SU-DHL-6 (cell line): ENCODE measurements around the gene CHD2.
A peak's percentile ranks its signal among the peaks of the same experiment; 100 is the strongest.

Experiments
- H2AFZ ChIP-seq: fragments of 200-600 bp; sonication (generic); 2 replicates; pipeline ENCODE4 v1.6.1; 2014; ENCODE audit warnings: low read depth, mild to moderate bottlenecking, moderate library complexity, mixed read lengths, antibody characterized with exemption, low read length; ENCODE audit not compliant: severe bottlenecking
- H3F3A ChIP-seq: fragments of 200-600 bp; shearing (Covaris generic); 2 replicates; pipeline ENCODE4 v1.6.0; 2016; ENCODE audit warnings: antibody characterized with exemption, mild to moderate bottlenecking; ENCODE audit not compliant: insufficient read depth
- H3K27ac ChIP-seq: fragments of 200-600 bp; sonication (generic); 2 replicates; pipeline ENCODE4 v1.5.1; 2016; ENCODE audit warnings: low read depth, mild to moderate bottlenecking, low read length, moderate library complexity, mixed read lengths
- H3K27me3 ChIP-seq: fragments of 200-600 bp; sonication (generic), shearing (Covaris generic); 2 replicates; pipeline ENCODE4 v1.6.0; 2014; ENCODE audit warnings: mild to moderate bottlenecking, low read length
- H3K36me3 ChIP-seq: fragments of 200-600 bp; sonication (generic); 2 replicates; pipeline ENCODE4 v1.6.1; 2014; ENCODE audit warnings: mild to moderate bottlenecking, low read length, mixed read lengths
- H3K4me2 ChIP-seq: fragments of 300-600, 200-600 bp; shearing (Covaris generic), sonication (generic); 2 replicates; pipeline ENCODE4 v1.6.0; 2014; ENCODE audit warnings: low read length, low read depth, mild to moderate bottlenecking; ENCODE audit not compliant: poor library complexity, severe bottlenecking
- H3K4me3 ChIP-seq: fragments of 200-600 bp; sonication (generic); 2 replicates; pipeline ENCODE4 v1.5.1; 2014; ENCODE audit warnings: antibody characterized with exemption, low read length, mild to moderate bottlenecking, mixed read lengths; ENCODE audit not compliant: insufficient read depth, poor library complexity, severe bottlenecking
- H3K79me2 ChIP-seq: fragments of 200-600 bp; sonication (generic); 2 replicates; pipeline ENCODE4 v1.6.1; 2014; ENCODE audit warnings: mild to moderate bottlenecking, low read length, moderate library complexity; ENCODE audit not compliant: insufficient read depth
- H3K9ac ChIP-seq: fragments of 200-600 bp; sonication (generic); 2 replicates; pipeline ENCODE4 v1.7.0; 2014; ENCODE audit warnings: mild to moderate bottlenecking, low read length
- H3K9me2 ChIP-seq: fragments of 200-600 bp; sonication (generic); replicated peaks from 2 replicates; pipeline ENCODE4 v1.6.1; 2014; ENCODE audit warnings: low read length; ENCODE audit not compliant: insufficient read depth
- H3K9me3 ChIP-seq: fragments of 200-600 bp; sonication (generic); 2 replicates; pipeline ENCODE4 v1.6.1; 2014; ENCODE audit warnings: low read length, mixed read lengths; ENCODE audit not compliant: insufficient read depth
- H4K20me1 ChIP-seq: fragments of 200-600 bp; sonication (generic); 2 replicates; pipeline ENCODE4 v1.6.1; 2014; ENCODE audit warnings: low read depth, mild to moderate bottlenecking, antibody characterized with exemption, low read length, moderate library complexity, mixed read lengths
- CTCF ChIP-seq: fragments of 200-600 bp; sonication (generic); IDR thresholded peaks from one replicate; pipeline ENCODE4 v1.5.1; 2017; ENCODE audit warnings: antibody characterized with exemption, mild to moderate bottlenecking, low read length, moderate library complexity; ENCODE audit not compliant: insufficient read depth, poor library complexity, severe bottlenecking
- EZH2phosphoT487 ChIP-seq: fragments of 200-600 bp; sonication (generic), shearing (Covaris generic); conservative IDR thresholded peaks from 2 replicates; pipeline ENCODE4 v1.6.1; 2018; ENCODE audit warnings: mild to moderate bottlenecking, antibody characterized with exemption, low read length, moderate library complexity, mixed read lengths

Gene CHD2

DNA sequence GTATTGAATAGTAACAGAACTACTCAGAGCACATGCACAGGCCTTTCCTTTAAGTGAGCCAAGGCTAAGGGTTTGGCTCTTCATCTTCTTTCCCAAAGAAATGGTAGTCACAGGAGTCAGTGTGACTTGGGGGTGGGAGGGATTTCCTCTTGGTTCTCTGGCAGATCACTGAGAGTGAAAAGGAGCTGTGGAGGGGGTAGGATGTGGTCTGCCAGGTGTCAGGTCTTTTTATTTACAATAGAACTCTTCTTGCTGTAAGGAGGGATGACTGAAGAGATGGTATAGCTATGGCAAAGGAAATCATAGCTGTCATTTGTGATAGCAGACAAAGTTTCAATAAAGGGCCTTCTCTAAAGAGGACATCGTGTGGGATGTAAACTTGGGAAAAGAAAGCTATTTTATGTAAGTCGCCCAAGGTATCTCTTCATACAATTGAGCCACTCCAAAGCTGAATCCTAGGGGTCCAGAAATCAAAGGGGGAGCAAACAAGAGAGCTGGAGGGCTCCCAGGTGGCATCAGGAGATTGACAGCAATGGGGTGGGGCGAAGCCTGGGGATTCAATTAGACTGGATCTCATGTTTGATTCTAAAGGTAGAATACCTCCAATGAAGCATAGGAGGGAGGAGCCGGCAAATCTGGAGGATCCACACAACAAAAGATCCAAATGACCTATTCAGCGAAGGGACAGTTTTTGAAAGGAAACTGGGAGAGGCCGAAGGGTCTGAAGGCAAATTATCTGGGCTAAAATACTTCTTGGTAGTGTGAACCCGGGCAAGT, 20.0 kb upstream of the CHD2 start:
- Histone ChIP-seq H3K9ac (no peak overlapping the region), H3K4me2 (no peak overlapping the region), H3K36me3 (peaks cover 19% of the 10 kb centered on the region), H3F3A (peaks cover 7% of the 10 kb centered on the region; the same call in 1 of the 2 replicates), H3K9me3 (no peaks in the 10 kb centered on the region), H3K79me2 (peaks cover 23% of the 10 kb centered on the region), H3K4me3 (no peak overlapping the region), H4K20me1 (peaks cover 9% of the 10 kb centered on the region; the same call in 1 of the 2 replicates), H3K27ac (no peak overlapping the region), H3K27me3 (no peaks in the 10 kb centered on the region), H2AFZ (peak overlapping the region; percentile 61), H3K9me2 (no peaks in the 10 kb centered on the region)
- no peak for TF ChIP-seq CTCF
- TF ChIP-seq EZH2phosphoT487 = no peak

DNA sequence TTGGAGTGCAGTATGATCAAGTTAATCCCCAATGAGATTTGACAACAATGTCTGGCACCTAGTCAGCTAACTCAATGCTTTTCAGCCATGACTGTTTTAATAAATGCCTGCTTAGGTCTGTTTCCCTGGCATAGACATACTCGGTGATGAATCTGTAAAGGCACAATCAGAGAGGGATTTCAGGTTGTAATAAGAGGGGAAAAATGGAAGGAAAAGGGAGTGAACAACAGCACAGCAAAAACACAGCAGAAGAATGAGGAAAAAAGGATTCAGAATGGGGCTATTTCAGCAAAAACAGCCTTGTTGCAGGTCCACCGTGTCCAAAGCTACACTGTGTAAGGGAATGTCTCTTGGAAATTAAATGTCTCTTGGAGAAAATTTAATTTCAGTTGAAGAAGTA, 19.3 kb upstream of the CHD2 start:
- TF ChIP-seq CTCF = no peak
- TF ChIP-seq EZH2phosphoT487 = no peak
- Histone ChIP-seq H3F3A (peaks cover 14% of the 10 kb centered on the region; the same call in 1 of the 2 replicates), H4K20me1 (peaks cover 15% of the 10 kb centered on the region), H2AFZ (peak overlapping the region; percentile 13), H3K9ac (peak overlapping the region; percentile 61; the same call in 1 of the 2 replicates), H3K27me3 (no peaks in the 10 kb centered on the region), H3K9me2 (no peaks in the 10 kb centered on the region), H3K4me2 (no peak overlapping the region), H3K79me2 (peaks cover 30% of the 10 kb centered on the region), H3K27ac (no peak overlapping the region), H3K36me3 (peaks cover 26% of the 10 kb centered on the region), H3K9me3 (no peaks in the 10 kb centered on the region), H3K4me3 (no peak overlapping the region)

DNA sequence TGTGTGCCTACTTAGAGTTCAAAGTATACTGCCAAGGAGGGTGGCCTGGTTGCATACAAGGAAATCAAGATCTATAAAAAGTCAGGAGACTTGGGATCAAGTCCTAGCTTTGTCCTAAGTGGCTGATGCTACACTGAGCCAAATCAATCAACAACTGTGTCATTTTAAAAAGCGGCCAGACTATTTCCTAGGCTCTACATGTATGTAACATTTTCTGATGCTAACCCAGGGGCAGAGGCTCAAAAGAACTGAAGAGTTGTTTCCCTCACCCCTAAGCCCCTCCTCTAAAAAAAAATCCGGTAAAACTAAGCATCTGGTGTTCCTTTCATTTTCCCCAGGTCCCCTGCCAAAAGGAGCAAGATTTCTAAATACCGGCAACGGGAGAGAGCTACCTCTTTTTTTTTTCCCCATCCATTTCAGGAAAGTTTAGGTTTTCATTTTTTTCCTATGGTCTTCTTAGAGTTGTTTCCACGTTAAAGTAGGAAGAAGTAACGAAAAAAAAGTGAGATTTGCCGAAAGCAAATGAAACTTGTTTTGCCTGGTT, 18.8 kb upstream of the CHD2 start:
- Histone ChIP-seq H3K27ac (no peak overlapping the region), H2AFZ (peak overlapping the region; percentile 13), H3K36me3 (peaks cover 31% of the 10 kb centered on the region), H3K4me2 (peak overlapping the region; percentile 64), H3K27me3 (no peaks in the 10 kb centered on the region), H4K20me1 (peaks cover 16% of the 10 kb centered on the region), H3K9ac (peak overlapping the region; percentile 61), H3K9me2 (no peaks in the 10 kb centered on the region), H3K9me3 (no peaks in the 10 kb centered on the region), H3F3A (peaks cover 17% of the 10 kb centered on the region), H3K79me2 (peaks cover 34% of the 10 kb centered on the region), H3K4me3 (no peak overlapping the region)
- TF ChIP-seq CTCF (no peak), EZH2phosphoT487 (no peak)
